Measurements from ENCODE around the gene SYNDIG1.
A peak's percentile ranks its signal among the peaks of the same experiment; 100 is the strongest.

SYNDIG1 gene

GRCh38 chr20:24488064-24488799 is 18.8 kb downstream of the SYNDIG1 start:
- no peak overlapping the region for H3K4me3 ChIP-seq (ENCODE audit: low read length)
- H3K4me1 ChIP-seq (ENCODE audit: insufficient read depth, low read length) = peaks cover 20% of the 10 kb centered on the region
- 92% methylated on average over 11 of the region's 11 CpGs for WGBS
- H3K9me3 ChIP-seq (ENCODE audit: insufficient read depth, low read depth, low read length) = no peaks in the 10 kb centered on the region
- H3K9ac ChIP-seq (ENCODE audit: low read depth, low read length) = no peak overlapping the region
- H3K27me3 ChIP-seq (ENCODE audit: insufficient read depth, low read length) = no peaks in the 10 kb centered on the region
- H3K27ac ChIP-seq (ENCODE audit: low read depth, low read length) = no peak overlapping the region
- no peaks in the 10 kb centered on the region; the same call in 1 of the 2 replicates for H3K36me3 ChIP-seq (ENCODE audit: insufficient read depth, low read length)

- H3K4me3 ChIP-seq (ENCODE audit: low read length) = no peak overlapping the region
- H3K9ac ChIP-seq (ENCODE audit: low read depth, low read length) = no peak overlapping the region
- H3K36me3 ChIP-seq (ENCODE audit: insufficient read depth, low read length) = no peaks in the 10 kb centered on the region; the same call in 1 of the 2 replicates
- H3K27ac ChIP-seq (ENCODE audit: low read depth, low read length) = no peak overlapping the region
- no peaks in the 10 kb centered on the region for H3K9me3 ChIP-seq (ENCODE audit: insufficient read depth, low read depth, low read length)
- 97% methylated on average over 6 of the region's 6 CpGs for WGBS
- H3K27me3 ChIP-seq (ENCODE audit: insufficient read depth, low read length) = no peaks in the 10 kb centered on the region
- peaks cover 20% of the 10 kb centered on the region for H3K4me1 ChIP-seq (ENCODE audit: insufficient read depth, low read length)
Measured at GRCh38 chr20:24488800-24489175, 19.4 kb downstream of the SYNDIG1 start.

DNA sequence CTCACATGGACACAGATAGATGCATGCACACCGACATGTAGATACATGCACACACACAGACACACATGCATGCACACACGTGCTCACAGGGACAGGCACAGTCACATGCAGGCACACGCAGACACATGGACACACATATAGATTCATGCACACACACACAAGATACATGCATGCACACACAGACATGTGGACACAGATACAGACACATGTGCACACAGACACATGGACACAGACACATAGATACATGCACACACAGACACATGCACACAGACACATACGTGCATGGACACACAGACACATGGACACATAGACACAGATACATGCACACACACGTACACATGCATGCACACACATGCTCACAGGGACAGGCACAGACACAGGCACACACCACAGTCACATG is 19.8 kb downstream of the SYNDIG1 start:
- no peak overlapping the region for H3K4me3 ChIP-seq (ENCODE audit: low read length)
- H3K27ac ChIP-seq (ENCODE audit: low read depth, low read length) = no peak overlapping the region
- no peaks in the 10 kb centered on the region for H3K27me3 ChIP-seq (ENCODE audit: insufficient read depth, low read length)
- no peak overlapping the region for H3K9ac ChIP-seq (ENCODE audit: low read depth, low read length)
- H3K9me3 ChIP-seq (ENCODE audit: insufficient read depth, low read depth, low read length) = no peaks in the 10 kb centered on the region
- H3K36me3 ChIP-seq (ENCODE audit: insufficient read depth, low read length) = no peaks in the 10 kb centered on the region; the same call in 1 of the 2 replicates
- H3K4me1 ChIP-seq (ENCODE audit: insufficient read depth, low read length) = peaks cover 20% of the 10 kb centered on the region
- WGBS = 93% methylated on average over 5 of the region's 5 CpGs

GRCh38 chr20:24489631-24490260 is 20.3 kb downstream of the SYNDIG1 start:
- Histone ChIP-seq H3K36me3 (ENCODE audit: insufficient read depth, low read length) (no peaks in the 10 kb centered on the region; the same call in 1 of the 2 replicates), H3K4me1 (ENCODE audit: insufficient read depth, low read length) (peaks cover 20% of the 10 kb centered on the region), H3K4me3 (ENCODE audit: low read length) (no peak overlapping the region), H3K27ac (ENCODE audit: low read depth, low read length) (no peak overlapping the region), H3K9ac (ENCODE audit: low read depth, low read length) (no peak overlapping the region), H3K9me3 (ENCODE audit: insufficient read depth, low read depth, low read length) (no peaks in the 10 kb centered on the region), H3K27me3 (ENCODE audit: insufficient read depth, low read length) (no peaks in the 10 kb centered on the region)
- 94% methylated on average over 9 of the region's 9 CpGs for WGBS

DNA sequence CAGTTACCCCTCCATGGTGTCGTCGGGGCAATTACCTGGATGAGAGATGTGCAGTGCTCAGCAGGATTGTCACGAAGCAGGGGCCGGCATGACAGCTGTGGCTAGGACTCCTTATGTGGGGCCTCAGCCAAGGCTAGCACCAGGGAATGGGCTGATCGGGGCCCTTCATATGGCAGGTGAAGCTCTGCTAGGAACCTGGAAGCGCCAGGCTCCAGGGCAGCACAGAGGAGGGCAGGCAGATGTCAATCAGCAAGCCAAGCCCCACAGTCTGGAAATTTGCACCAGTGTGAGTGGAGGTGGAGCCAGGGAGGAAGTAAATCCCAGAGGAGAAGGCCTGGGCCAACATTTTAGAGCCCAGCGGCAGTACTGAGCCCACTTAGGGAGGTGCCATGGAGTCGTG is 21.2 kb downstream of the SYNDIG1 start:
- Histone ChIP-seq H3K4me1 (ENCODE audit: insufficient read depth, low read length) (peaks cover 17% of the 10 kb centered on the region), H3K27me3 (ENCODE audit: insufficient read depth, low read length) (no peaks in the 10 kb centered on the region), H3K4me3 (ENCODE audit: low read length) (no peak overlapping the region), H3K9me3 (ENCODE audit: insufficient read depth, low read depth, low read length) (no peaks in the 10 kb centered on the region), H3K9ac (ENCODE audit: low read depth, low read length) (no peak overlapping the region), H3K27ac (ENCODE audit: low read depth, low read length) (no peak overlapping the region), H3K36me3 (ENCODE audit: insufficient read depth, low read length) (no peaks in the 10 kb centered on the region; the same call in 1 of the 2 replicates)
- 93% methylated on average over 8 of the region's 8 CpGs for WGBS

DNA sequence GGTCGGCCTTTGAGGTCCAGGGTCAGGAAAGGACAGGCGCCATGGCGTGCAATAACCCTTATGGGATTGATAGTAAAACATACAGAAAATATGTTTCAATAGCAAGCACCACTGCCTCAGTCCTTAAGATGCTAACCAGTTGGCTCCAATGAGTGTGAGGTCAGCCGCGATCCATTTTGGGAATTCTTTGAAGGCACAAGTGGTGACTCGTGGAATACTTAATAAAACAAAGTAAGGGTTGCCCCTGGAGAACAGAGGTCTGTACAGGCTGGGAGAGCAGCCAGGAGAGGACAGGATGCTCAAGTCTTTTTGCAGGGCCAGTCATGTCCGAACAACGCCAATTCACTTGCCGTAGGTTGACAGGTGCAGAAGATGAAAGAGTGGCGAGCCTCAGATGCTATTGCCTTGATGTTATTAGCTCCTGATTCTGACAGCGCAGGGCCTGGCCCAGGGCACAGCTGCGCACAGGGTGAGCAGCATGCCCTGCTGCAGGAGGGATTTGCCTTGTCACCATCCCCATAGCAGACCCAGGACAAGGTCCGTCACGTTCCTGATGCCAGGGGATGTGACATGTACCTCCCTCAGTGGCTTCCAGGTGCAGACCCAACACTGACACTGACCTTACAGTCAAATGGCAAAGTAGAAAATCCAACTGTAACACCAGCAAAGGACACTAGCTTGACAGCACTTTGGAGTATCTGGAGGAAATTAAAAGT is 21.8 kb downstream of the SYNDIG1 start:
- Histone ChIP-seq H3K9ac (ENCODE audit: low read depth, low read length) (no peak overlapping the region), H3K4me3 (ENCODE audit: low read length) (no peak overlapping the region), H3K9me3 (ENCODE audit: insufficient read depth, low read depth, low read length) (no peaks in the 10 kb centered on the region), H3K4me1 (ENCODE audit: insufficient read depth, low read length) (peaks cover 17% of the 10 kb centered on the region), H3K27ac (ENCODE audit: low read depth, low read length) (no peak overlapping the region), H3K36me3 (ENCODE audit: insufficient read depth, low read length) (no peaks in the 10 kb centered on the region; the same call in 1 of the 2 replicates), H3K27me3 (ENCODE audit: insufficient read depth, low read length) (no peaks in the 10 kb centered on the region)
- 95% methylated on average over 12 of the region's 14 CpGs for WGBS

DNA sequence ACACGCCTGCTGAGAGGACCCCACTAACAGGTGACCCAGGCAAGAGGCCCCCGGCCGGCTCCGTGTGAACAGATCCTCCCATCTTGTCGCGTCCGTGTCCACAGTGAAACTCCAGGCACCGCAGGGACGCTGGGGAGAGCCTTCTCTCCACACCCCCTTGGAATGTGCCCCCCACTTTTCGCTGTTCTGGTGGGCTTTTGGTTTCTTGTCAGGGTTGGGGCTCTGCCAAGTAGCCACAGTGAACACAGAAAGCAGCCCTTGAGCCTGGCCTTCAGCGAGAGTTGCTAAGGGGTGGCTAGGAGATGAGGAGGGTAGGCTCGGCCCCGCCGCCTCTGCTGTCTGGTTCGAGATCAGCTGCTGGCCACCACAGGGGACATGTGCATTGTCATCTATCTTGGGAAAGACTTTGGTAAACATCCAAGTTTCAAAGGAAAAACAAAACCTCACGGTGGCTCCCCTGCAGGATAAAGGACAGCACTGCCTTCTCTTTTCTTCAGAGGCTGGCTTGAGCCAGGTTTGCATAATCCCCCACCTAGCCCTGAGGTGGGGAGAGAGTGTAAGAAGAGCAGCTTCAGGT is 22.7 kb downstream of the SYNDIG1 start:
- no peaks in the 10 kb centered on the region for H3K9me3 ChIP-seq (ENCODE audit: insufficient read depth, low read depth, low read length)
- no peak overlapping the region for H3K4me3 ChIP-seq (ENCODE audit: low read length)
- H3K27me3 ChIP-seq (ENCODE audit: insufficient read depth, low read length) = no peaks in the 10 kb centered on the region
- no peaks in the 10 kb centered on the region; the same call in 1 of the 2 replicates for H3K36me3 ChIP-seq (ENCODE audit: insufficient read depth, low read length)
- no peak overlapping the region for H3K9ac ChIP-seq (ENCODE audit: low read depth, low read length)
- H3K27ac ChIP-seq (ENCODE audit: low read depth, low read length) = peak overlapping the region; percentile 61; the same call in 1 of the 2 replicates
- 53% methylated on average over 16 of the region's 16 CpGs for WGBS
- H3K4me1 ChIP-seq (ENCODE audit: insufficient read depth, low read length) = peaks cover 17% of the 10 kb centered on the region

DNA sequence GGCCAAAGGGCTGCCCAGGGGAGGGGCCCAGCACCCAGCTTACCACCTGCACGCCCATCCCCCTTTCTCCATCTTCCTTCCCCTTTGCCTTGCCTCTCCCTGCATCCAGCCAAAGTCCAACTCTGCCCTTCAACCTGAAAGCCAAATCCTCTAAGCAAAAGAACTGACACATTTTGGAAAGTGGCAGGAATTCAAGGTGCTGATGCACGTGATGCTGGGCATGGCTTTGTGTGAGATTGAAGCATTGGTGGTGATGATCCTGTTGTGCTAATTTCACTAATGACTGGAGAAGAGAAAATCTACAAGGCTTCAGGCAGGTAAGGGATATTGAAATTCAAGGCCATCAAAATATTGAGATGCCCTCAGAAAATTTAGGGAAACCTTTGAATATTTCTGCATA is 23.3 kb downstream of the SYNDIG1 start:
- Histone ChIP-seq H3K9ac (ENCODE audit: low read depth, low read length) (no peak overlapping the region), H3K27me3 (ENCODE audit: insufficient read depth, low read length) (no peaks in the 10 kb centered on the region), H3K36me3 (ENCODE audit: insufficient read depth, low read length) (no peaks in the 10 kb centered on the region; the same call in 1 of the 2 replicates), H3K27ac (ENCODE audit: low read depth, low read length) (no peak overlapping the region), H3K4me1 (ENCODE audit: insufficient read depth, low read length) (peaks cover 17% of the 10 kb centered on the region), H3K4me3 (ENCODE audit: low read length) (no peak overlapping the region), H3K9me3 (ENCODE audit: insufficient read depth, low read depth, low read length) (no peaks in the 10 kb centered on the region)
- WGBS = 65% methylated on average over 2 of the region's 2 CpGs

DNA sequence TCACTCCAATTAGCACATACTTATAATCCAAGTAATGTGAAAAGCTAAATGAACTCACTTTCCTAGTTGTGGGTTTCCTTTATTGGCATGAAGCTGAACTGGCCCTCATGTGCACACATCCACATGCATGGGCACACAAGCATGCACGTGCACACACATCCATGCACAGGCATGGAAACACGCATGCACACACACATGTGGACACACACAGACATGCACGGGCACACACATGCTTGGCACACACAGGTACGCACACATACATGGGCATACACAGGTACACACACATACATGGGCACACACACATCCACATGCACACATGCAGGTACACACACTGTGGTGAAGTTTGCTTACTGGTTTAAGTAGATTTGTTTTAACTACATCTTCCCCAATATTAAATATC is 23.8 kb downstream of the SYNDIG1 start:
- Histone ChIP-seq H3K27me3 (ENCODE audit: insufficient read depth, low read length) (no peaks in the 10 kb centered on the region), H3K4me1 (ENCODE audit: insufficient read depth, low read length) (peaks cover 17% of the 10 kb centered on the region), H3K9me3 (ENCODE audit: insufficient read depth, low read depth, low read length) (no peaks in the 10 kb centered on the region), H3K36me3 (ENCODE audit: insufficient read depth, low read length) (no peaks in the 10 kb centered on the region; the same call in 1 of the 2 replicates), H3K9ac (ENCODE audit: low read depth, low read length) (no peak overlapping the region), H3K4me3 (ENCODE audit: low read length) (no peak overlapping the region), H3K27ac (ENCODE audit: low read depth, low read length) (no peak overlapping the region)
- WGBS = 96% methylated on average over 4 of the region's 4 CpGs

- Histone ChIP-seq H3K36me3 (ENCODE audit: insufficient read depth, low read length) (no peaks in the 10 kb centered on the region; the same call in 1 of the 2 replicates), H3K4me1 (ENCODE audit: insufficient read depth, low read length) (peaks cover 17% of the 10 kb centered on the region), H3K9me3 (ENCODE audit: insufficient read depth, low read depth, low read length) (no peaks in the 10 kb centered on the region), H3K27me3 (ENCODE audit: insufficient read depth, low read length) (no peaks in the 10 kb centered on the region), H3K27ac (ENCODE audit: low read depth, low read length) (no peak overlapping the region), H3K4me3 (ENCODE audit: low read length) (no peak overlapping the region), H3K9ac (ENCODE audit: low read depth, low read length) (no peak overlapping the region)
- WGBS = 87% methylated on average over 23 of the region's 23 CpGs
Measured at GRCh38 chr20:24493661-24494459, 24.4 kb downstream of the SYNDIG1 start.
